HL-60 (cell line): Measurements from ENCODE around the gene NPAS1.
"Not testable (repeated sequence)": the region's sequence is repeated elsewhere in the genome, so short reads cannot be mapped to it uniquely, and the experiment has no call there.

Experiments used
- DNase-seq, 2 experiments: peaks; one replicate each; pipeline ENCODE4 v3.0.0-alpha.2; 2010 to 2020; ENCODE audit warnings: low read depth in 1 of 2, low spot score in 1 of 2
- H3K27ac ChIP-seq: fragments of 250-450 bp; sonication (Bioruptor Pico); replicated peaks from 2 replicates; pipeline ENCODE4 v1.5.1; 2020; ENCODE audit warnings: mild to moderate bottlenecking, moderate library complexity
- H3K27me3 ChIP-seq: fragments of 250-450 bp; sonication (Bioruptor Pico); 2 replicates; pipeline ENCODE4 v1.5.1; 2021; ENCODE audit warnings: mild to moderate bottlenecking, moderate library complexity; ENCODE audit not compliant: insufficient read depth, poor library complexity, severe bottlenecking
- H3K4me3 ChIP-seq: replicated peaks from 2 replicates; pipeline ENCODE4 v1.5.1; 2011; ENCODE audit warnings: mild to moderate bottlenecking, control low read depth, low read length; ENCODE audit not compliant: insufficient read depth
- CTCF ChIP-seq: IDR thresholded peaks from one replicate; pipeline ENCODE4 v1.5.1; 2011; ENCODE audit warnings: low read length, control low read depth, inconsistent platforms; ENCODE audit not compliant: insufficient read depth
- GABPA ChIP-seq: IDR thresholded peaks from 2 replicates; pipeline ENCODE4 v1.6.1; 2012; ENCODE audit warnings: low read depth
- POLR2AphosphoS5 ChIP-seq: IDR thresholded peaks from 2 replicates; pipeline ENCODE4 v1.6.1; 2012; ENCODE audit warnings: low read depth
- REST ChIP-seq: IDR thresholded peaks from 2 replicates; pipeline ENCODE4 v1.6.1; 2012; ENCODE audit warnings: low read depth; ENCODE audit not compliant: insufficient replicate concordance
- SPI1 ChIP-seq: IDR thresholded peaks from 2 replicates; pipeline ENCODE4 v1.6.1; 2012; ENCODE audit warnings: low read depth, mild to moderate bottlenecking, borderline replicate concordance

NPAS1 gene

GRCh38 chr19:47049307-47049700 is 29.7 kb downstream of the NPAS1 start:
- Histone ChIP-seq H3K27ac (peak overlapping the region; percentile 64), H3K4me3 (no peak overlapping the region), H3K27me3 (no peaks in the 10 kb centered on the region)
- TF ChIP-seq SPI1 = no peak
- TF ChIP-seq POLR2AphosphoS5 = no peak
- TF ChIP-seq REST = no peak
- no peak for TF ChIP-seq CTCF
- no peak for DNase-seq

DNA sequence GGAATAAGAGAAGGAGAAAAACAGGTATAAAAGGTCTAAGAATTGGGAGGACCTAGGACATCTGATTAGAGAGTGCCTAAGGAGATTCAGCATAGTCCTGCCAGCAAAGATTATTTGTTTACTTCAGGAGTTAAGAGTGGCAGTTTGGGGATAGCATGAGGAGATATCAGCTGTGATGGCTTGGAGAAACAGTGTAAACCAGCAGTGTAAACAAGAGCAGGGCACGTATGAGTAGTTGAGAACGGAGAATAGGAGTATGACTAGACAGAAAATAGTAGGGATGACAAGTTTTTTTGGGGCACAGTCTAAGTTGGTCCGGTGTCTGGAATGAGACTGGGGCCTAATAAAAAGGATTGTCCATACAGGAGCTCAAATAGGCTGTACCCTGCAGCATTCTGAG is 30.9 kb downstream of the NPAS1 start:
- H3K27me3 ChIP-seq, H3K27ac ChIP-seq, H3K4me3 ChIP-seq, DNase-seq: not testable (repeated sequence)

DNA sequence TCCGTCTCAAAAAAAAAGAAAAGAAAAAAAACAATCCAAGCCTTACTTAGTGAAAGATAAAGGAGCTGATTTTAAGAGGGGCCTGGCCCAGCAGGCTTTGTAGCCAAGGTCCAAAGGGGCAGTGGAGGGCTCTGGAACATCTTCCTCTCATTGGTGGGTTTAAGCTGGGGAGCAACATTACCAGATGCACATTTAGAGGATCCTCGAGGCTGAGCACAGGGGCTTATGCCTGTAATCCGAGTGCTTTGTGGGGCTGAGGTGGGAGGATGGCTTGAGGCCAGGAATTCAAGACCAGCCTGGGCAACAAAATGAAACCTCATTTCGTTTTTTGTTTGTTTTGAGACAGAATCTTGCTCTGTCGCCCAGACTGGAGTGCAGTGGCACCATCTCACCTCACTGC is 36.8 kb downstream of the NPAS1 start:
- Histone ChIP-seq H3K27me3 (no peaks in the 10 kb centered on the region), H3K4me3 (no peak overlapping the region), H3K27ac (no peak overlapping the region)
- no peak for DNase-seq
- TF ChIP-seq CTCF (no peak), GABPA (no peak)

DNA sequence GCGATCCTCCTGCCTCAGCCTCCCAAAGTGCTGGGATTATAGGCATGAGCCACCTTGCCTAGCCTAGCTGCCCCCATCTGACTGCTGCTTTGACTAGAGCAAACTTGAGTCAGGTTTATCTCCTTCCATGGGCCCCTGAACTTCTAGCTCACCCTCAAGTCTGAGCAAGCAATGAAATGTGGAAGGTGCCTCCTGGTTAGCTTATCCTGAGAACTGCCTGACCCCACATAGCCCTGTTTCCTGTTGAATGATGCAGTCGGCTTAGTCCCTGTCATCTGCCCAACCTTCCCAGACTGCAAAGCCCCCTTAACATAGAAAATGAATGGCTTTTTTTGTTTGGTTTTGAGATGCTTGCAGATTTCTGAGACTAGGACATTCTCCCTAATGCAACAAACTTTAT is 37.7 kb downstream of the NPAS1 start:
- DNase-seq = no peak
- Histone ChIP-seq H3K27me3 (no peaks in the 10 kb centered on the region), H3K27ac (no peak overlapping the region), H3K4me3 (no peak overlapping the region)
- TF ChIP-seq REST (no peak), SPI1 (no peak), GABPA (no peak), CTCF (no peak), POLR2AphosphoS5 (no peak)

DNA sequence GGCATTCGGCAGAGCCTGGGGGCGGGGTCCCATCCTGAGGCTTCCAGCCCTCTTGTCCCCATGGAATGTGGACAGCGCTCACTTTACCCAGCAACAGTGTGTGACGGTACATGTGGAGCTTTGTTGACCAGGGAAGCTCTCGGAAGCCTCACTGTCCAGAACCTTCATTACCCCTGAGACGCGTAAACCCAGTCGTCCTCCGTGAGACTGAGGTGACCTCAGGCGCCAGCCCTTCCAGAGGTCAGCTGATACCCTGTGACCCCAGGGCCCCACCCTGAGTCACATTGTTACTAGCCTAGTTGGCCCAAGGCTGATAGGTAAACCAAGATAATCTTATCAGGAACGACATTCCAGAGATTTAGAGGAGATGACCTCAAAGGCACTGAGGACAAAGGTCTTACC is 39.0 kb downstream of the NPAS1 start:
- no peak for TF ChIP-seq CTCF
- TF ChIP-seq REST = no peak
- no peak for TF ChIP-seq POLR2AphosphoS5
- TF ChIP-seq SPI1 = no peak
- no peak for TF ChIP-seq GABPA
- H3K27me3 ChIP-seq = no peaks in the 10 kb centered on the region
- H3K27ac ChIP-seq = no peak overlapping the region
- no peak for DNase-seq
- no peak overlapping the region for H3K4me3 ChIP-seq
